Effector memory CD8-positive, alpha-beta T cell (primary cell): ENCODE measurements around the gene FOXN3.

Source experiments
- ATAC-seq: fragments of 150-1000 bp; cut with Tn5 transposase; replicated peaks from 2 replicates; pipeline ENCODE4 v1.10.0; 2021; ENCODE audit warnings: mild to moderate bottlenecking, moderate library complexity
- DNase-seq, 3 experiments: peaks; one replicate each; pipeline ENCODE4 v3.0.0; 2021
- H3K27ac Mint-ChIP-seq, 2 donors: one replicate each; pipeline ENCODE4 v1.8.0; 2022; ENCODE audit warnings: mild to moderate bottlenecking in 2 of 2, mixed read lengths in 2 of 2, moderate library complexity in 2 of 2
- H3K27me3 Mint-ChIP-seq, 2 donors: one replicate each; pipeline ENCODE4 v1.8.0; 2022; ENCODE audit warnings: mixed read lengths in 2 of 2
- H3K36me3 Mint-ChIP-seq: one replicate; pipeline ENCODE4 v1.8.0; 2022; ENCODE audit warnings: mild to moderate bottlenecking, moderate library complexity, mixed read lengths; ENCODE audit not compliant: insufficient read depth
- H3K4me1 Mint-ChIP-seq, 2 donors: one replicate each; pipeline ENCODE4 v1.8.0; 2022; ENCODE audit warnings: low read depth in 2 of 2, mixed read lengths in 2 of 2
- H3K4me3 Mint-ChIP-seq, 2 donors: one replicate each; pipeline ENCODE4 v1.8.0; 2022; ENCODE audit warnings: mild to moderate bottlenecking in 2 of 2, mixed read lengths in 2 of 2, moderate library complexity in 2 of 2
- H3K9me3 Mint-ChIP-seq, 2 donors: one replicate each; pipeline ENCODE4 v1.8.0; 2022; ENCODE audit warnings: mixed read lengths in 2 of 2

Gene FOXN3

GRCh38 chr14:89411976-89412375 lies 5.1 kb downstream of the FOXN3 start:
- peaks cover 36 to 58% of the 10 kb centered on the region in 2 donors for H3K4me1 Mint-ChIP-seq
- H3K9me3 Mint-ChIP-seq: no peaks in the 10 kb centered on the region
- no peak overlapping the region for H3K4me3 Mint-ChIP-seq
- ATAC-seq (no peak), DNase-seq (no peak)
- no peak overlapping the region for H3K27ac Mint-ChIP-seq
- H3K36me3 Mint-ChIP-seq: peaks cover 48% of the 10 kb centered on the region
- H3K27me3 Mint-ChIP-seq: no peaks in the 10 kb centered on the region

- Mint-ChIP-seq H3K4me3 (no peak overlapping the region), H3K36me3 (peaks cover 37% of the 10 kb centered on the region), H3K27ac (peak overlapping the region; percentile 56 to 63), H3K27me3 (no peaks in the 10 kb centered on the region), H3K4me1 (peaks cover 36 to 59% of the 10 kb centered on the region in 2 donors), H3K9me3 (no peaks in the 10 kb centered on the region)
- DNase-seq (no peak), ATAC-seq (no peak)
Observed at GRCh38 chr14:89409961-89410360, 7.1 kb downstream of the FOXN3 start.

DNA sequence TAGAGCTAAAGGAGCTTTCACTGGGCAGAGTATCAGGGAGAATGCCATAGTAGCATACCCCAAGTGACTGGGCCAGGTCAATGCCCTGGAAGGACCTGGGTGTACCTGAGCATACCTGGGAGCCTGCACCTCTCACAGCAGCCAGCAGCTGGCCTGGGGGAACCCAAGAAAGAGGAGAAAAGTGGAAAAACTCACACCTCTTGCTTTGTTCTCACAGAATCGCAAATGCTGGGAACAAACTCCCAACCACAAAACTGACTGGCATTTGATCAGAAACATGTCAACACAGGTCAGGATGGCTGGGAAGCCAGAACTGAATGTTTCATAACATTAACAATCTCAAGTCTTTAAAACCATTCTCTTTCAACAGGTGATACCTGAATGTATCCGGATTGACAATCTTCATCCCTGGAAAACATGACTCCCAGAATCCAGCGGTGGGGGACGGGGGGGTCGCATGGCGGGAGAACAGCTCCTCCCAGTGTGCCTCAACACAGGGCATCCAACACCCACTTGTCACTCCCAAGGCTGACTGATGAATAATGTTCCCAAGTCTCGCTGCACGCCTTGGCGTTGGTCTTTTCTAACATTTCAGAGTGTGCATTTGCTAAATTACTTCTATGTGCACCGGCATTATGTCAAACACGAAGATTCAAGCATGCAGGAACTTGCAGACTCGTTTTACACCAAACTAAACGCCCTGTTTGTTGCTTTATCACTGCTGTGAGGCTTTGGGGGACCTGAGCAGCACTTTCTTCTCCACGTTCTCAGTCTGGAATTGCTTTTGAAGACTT lies 7.9 kb downstream of the FOXN3 start:
- DNase-seq (no peak), ATAC-seq (no peak)
- no peak overlapping the region for H3K4me3 Mint-ChIP-seq
- no peaks in the 10 kb centered on the region for H3K9me3 Mint-ChIP-seq
- peak overlapping the region in 1 of 2 donors; percentile 56 for H3K27ac Mint-ChIP-seq
- peaks cover 38% of the 10 kb centered on the region for H3K36me3 Mint-ChIP-seq
- H3K4me1 Mint-ChIP-seq: peaks cover 36 to 59% of the 10 kb centered on the region in 2 donors
- no peaks in the 10 kb centered on the region for H3K27me3 Mint-ChIP-seq

- peak overlapping the region; percentile 23 to 27 for H3K27ac Mint-ChIP-seq
Observed at GRCh38 chr14:89407856-89408255, 9.2 kb downstream of the FOXN3 start.

DNA sequence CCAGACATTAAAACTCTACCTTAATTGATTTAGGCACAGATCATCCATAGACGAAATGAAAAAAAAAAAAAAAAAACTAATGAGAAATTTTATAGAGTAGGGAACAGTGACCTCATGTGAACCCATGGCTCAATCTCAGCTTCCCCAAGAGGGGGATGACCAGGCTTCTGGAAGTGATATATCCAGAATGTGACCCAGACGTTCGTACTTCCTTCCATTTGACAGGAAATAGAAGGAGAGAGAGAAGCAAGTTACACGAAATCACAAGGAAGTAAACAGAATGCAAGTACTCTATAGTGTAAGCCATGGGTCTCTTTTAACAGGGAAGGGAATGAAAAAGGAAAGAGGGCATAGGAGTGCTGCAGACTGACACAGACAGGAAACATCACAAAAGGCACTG lies 10.1 kb downstream of the FOXN3 start:
- no peak for DNase-seq
- Mint-ChIP-seq H3K4me3 (no peak overlapping the region), H3K4me1 (peaks cover 45 to 63% of the 10 kb centered on the region in 2 donors)

More at GRCh38 chr14:89407856-89408255, 9.2 kb downstream of the FOXN3 start:
- Mint-ChIP-seq H3K4me1 (peaks cover 39 to 61% of the 10 kb centered on the region in 2 donors), H3K9me3 (no peaks in the 10 kb centered on the region), H3K36me3 (peaks cover 36% of the 10 kb centered on the region), H3K27me3 (no peaks in the 10 kb centered on the region), H3K4me3 (peak overlapping the region in 1 of 2 donors; percentile 29)
- ATAC-seq: no peak
- DNase-seq: no peak

DNA sequence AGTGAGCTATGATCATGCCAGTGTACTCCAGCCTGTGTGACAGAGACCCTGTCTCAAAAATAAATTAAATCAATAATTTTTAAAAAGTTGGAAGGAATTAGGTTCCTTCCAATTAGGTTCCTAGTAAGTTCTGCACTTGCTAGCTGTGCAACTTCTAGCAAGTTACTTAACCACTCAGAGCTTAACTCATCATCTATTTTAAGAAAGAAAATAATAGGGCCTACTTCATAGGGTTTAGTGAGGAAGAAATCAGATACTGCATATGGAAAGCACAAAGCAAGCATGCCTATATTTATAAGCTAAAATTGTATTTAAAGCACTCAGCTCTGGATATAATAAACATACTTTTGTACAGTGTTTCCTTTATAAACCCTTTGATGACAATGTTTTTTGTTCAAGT lies 10.7 kb downstream of the FOXN3 start:
- H3K27me3 Mint-ChIP-seq: no peaks in the 10 kb centered on the region
- no peak for ATAC-seq
- DNase-seq: no peak
- H3K9me3 Mint-ChIP-seq: no peaks in the 10 kb centered on the region
- H3K4me1 Mint-ChIP-seq: peaks cover 51 to 69% of the 10 kb centered on the region in 2 donors
- H3K36me3 Mint-ChIP-seq: peaks cover 25% of the 10 kb centered on the region
- H3K27ac Mint-ChIP-seq: peak overlapping the region; percentile 23 to 27
- H3K4me3 Mint-ChIP-seq: no peak overlapping the region

More for the DNA sequence above, 10.1 kb downstream of the FOXN3 start:
- Mint-ChIP-seq H3K27ac (peak overlapping the region; percentile 23 to 27), H3K9me3 (no peaks in the 10 kb centered on the region), H3K27me3 (no peaks in the 10 kb centered on the region), H3K36me3 (peaks cover 27% of the 10 kb centered on the region)
- ATAC-seq: no peak

- no peak for ATAC-seq
- H3K4me3 Mint-ChIP-seq: no peak overlapping the region
- no peak for DNase-seq
- H3K27ac Mint-ChIP-seq: no peak overlapping the region
- no peaks in the 10 kb centered on the region for H3K27me3 Mint-ChIP-seq
- H3K36me3 Mint-ChIP-seq: peaks cover 22% of the 10 kb centered on the region
- H3K4me1 Mint-ChIP-seq: peaks cover 53 to 74% of the 10 kb centered on the region in 2 donors
- no peaks in the 10 kb centered on the region for H3K9me3 Mint-ChIP-seq
Observed at GRCh38 chr14:89405712-89406111, 11.3 kb downstream of the FOXN3 start.

DNA sequence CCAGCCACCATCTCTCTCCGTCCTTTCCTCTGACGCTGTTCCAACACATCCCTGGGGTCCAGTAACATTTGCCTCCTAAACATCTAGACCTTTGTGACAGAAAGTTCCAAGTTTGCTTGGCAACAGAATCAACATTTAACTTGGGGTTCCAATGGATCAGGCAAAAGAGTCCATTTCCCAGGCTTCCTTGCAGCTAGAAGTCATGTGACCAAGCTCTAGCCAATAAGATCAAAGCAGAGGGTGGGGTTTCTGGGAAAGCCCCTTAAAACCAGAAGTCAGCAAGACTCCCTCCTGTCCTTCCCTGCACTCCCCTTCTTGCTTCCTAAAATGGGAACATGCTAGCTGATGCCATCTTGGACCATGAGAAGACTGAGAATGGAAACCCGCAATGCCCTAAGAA lies 14.7 kb downstream of the FOXN3 start:
- Mint-ChIP-seq H3K4me3 (no peak overlapping the region), H3K9me3 (no peaks in the 10 kb centered on the region), H3K4me1 (peaks cover 60 to 75% of the 10 kb centered on the region in 2 donors), H3K27ac (peak overlapping the region in 1 of 2 donors; percentile 3), H3K27me3 (no peaks in the 10 kb centered on the region), H3K36me3 (peaks cover 16% of the 10 kb centered on the region)
- ATAC-seq (no peak), DNase-seq (no peak)

DNA sequence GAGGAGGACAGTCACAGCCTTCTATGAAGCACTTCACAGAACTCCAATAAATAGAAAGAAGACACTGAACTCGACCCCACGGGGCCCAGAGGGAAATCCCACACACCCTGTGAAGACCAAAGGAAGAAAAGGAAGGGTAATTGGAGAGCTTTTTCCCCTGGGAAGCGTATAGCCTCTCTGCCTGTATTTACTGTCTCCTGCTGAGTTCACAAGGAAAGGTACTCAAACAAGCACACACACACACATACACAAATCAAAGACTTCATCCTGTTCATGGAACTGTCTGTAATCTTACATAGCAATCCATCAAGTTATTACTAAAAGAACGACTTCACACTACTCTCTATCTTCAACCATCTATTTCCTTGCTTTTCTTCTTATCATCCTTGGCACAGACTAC lies 15.3 kb downstream of the FOXN3 start:
- ATAC-seq (no peak), DNase-seq (no peak)
- peaks cover 56 to 73% of the 10 kb centered on the region in 2 donors for H3K4me1 Mint-ChIP-seq
- peaks cover 12% of the 10 kb centered on the region for H3K36me3 Mint-ChIP-seq
- H3K9me3 Mint-ChIP-seq: no peaks in the 10 kb centered on the region
- H3K27ac Mint-ChIP-seq: peak overlapping the region; percentile 3 to 41
- no peak overlapping the region for H3K4me3 Mint-ChIP-seq
- H3K27me3 Mint-ChIP-seq: no peaks in the 10 kb centered on the region

- Mint-ChIP-seq H3K27ac (peak overlapping the region; percentile 41 to 42), H3K9me3 (no peaks in the 10 kb centered on the region), H3K4me1 (peaks cover 55 to 72% of the 10 kb centered on the region in 2 donors), H3K4me3 (no peak overlapping the region), H3K27me3 (no peaks in the 10 kb centered on the region), H3K36me3 (peaks cover 12% of the 10 kb centered on the region)
- ATAC-seq: no peak
- DNase-seq: no peak
Observed at GRCh38 chr14:89401241-89401640, 15.8 kb downstream of the FOXN3 start.

DNA sequence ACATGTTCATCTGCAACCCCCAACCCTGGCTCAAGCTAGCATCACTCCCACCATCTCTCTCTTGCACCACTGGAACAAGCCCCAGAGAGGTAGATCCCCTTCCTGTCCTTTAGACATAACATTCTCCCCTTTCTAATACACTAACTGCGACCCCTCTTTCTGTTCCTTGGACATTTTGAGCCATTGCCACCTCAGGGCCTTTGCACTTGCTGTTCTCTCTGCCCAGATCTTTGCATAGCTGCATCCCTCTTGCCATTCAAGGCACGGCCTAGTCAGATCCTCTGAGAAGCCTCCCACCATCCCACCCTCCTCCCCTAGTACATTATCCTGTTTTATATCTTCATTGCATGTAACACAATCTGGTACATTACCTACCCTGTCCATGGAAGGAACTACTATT lies 16.5 kb downstream of the FOXN3 start:
- Mint-ChIP-seq H3K9me3 (no peaks in the 10 kb centered on the region), H3K27me3 (no peaks in the 10 kb centered on the region), H3K4me1 (peaks cover 53 to 77% of the 10 kb centered on the region in 2 donors), H3K4me3 (peak overlapping the region in 1 of 2 donors; percentile 11), H3K36me3 (peaks cover 12% of the 10 kb centered on the region), H3K27ac (peak overlapping the region; percentile 22 to 42)
- ATAC-seq (no peak), DNase-seq (no peak)

DNA sequence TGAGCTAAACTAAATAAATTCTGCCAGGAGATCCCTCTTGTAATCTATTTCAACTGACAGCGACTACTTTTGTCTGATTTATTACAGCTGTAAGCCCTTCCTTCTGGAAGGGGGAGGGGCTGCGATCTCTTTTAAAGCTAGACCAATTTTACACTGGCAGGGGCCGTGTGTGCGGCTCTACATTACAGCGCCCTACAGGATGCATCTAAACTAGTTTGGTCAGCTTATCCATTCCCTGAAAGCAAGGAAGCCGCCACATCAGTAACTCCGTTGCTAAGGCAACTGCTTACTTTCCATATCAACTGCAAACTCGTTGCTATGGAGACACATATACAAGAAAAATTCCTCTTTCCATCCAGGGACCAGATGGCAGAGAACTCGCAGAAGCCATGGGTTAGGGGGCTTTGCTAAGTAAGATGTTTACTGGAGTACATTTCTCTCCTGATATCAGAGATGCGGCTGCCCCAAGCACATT lies 17.4 kb downstream of the FOXN3 start:
- DNase-seq: no peak

DNA sequence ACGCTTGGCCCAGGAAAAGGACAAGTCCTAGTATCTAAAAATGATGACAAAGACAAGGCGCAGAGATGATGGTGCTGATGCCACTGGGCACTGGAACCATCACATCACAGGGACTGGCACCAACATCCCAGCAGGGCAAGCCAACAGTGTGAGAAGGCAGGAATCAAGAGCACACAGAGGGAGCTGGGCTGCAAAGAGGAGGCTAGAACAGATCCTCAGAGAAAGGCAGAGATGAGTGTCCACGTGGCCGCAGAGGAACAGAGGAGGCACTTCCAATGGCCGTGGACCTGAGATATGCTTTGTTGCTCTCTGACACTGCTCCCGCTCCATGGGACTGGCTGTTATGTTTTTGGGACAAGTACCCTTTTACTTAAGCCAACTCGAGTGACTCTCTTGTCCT lies 17.9 kb downstream of the FOXN3 start:
- no peaks in the 10 kb centered on the region for H3K9me3 Mint-ChIP-seq
- no peaks in the 10 kb centered on the region for H3K27me3 Mint-ChIP-seq
- H3K27ac Mint-ChIP-seq: no peak overlapping the region
- ATAC-seq (no peak), DNase-seq (no peak)
- no peak overlapping the region for H3K4me3 Mint-ChIP-seq
- peaks cover 4% of the 10 kb centered on the region for H3K36me3 Mint-ChIP-seq
- H3K4me1 Mint-ChIP-seq: peaks cover 62 to 82% of the 10 kb centered on the region in 2 donors

More for the DNA sequence above, 17.4 kb downstream of the FOXN3 start:
- Mint-ChIP-seq H3K27ac (no peak overlapping the region), H3K4me3 (no peak overlapping the region), H3K9me3 (no peaks in the 10 kb centered on the region), H3K36me3 (peaks cover 8% of the 10 kb centered on the region), H3K4me1 (peaks cover 58 to 78% of the 10 kb centered on the region in 2 donors), H3K27me3 (no peaks in the 10 kb centered on the region)
- ATAC-seq: no peak
